Bone marrow (tissue), 2 donors: ENCODE measurements around the gene PLCH1.

Source experiments
- DNase-seq, 2 donors: peaks; one replicate each; lab custom pipeline; 2025; lab: John Stamatoyannopoulos, UW

PLCH1 gene, protein sequence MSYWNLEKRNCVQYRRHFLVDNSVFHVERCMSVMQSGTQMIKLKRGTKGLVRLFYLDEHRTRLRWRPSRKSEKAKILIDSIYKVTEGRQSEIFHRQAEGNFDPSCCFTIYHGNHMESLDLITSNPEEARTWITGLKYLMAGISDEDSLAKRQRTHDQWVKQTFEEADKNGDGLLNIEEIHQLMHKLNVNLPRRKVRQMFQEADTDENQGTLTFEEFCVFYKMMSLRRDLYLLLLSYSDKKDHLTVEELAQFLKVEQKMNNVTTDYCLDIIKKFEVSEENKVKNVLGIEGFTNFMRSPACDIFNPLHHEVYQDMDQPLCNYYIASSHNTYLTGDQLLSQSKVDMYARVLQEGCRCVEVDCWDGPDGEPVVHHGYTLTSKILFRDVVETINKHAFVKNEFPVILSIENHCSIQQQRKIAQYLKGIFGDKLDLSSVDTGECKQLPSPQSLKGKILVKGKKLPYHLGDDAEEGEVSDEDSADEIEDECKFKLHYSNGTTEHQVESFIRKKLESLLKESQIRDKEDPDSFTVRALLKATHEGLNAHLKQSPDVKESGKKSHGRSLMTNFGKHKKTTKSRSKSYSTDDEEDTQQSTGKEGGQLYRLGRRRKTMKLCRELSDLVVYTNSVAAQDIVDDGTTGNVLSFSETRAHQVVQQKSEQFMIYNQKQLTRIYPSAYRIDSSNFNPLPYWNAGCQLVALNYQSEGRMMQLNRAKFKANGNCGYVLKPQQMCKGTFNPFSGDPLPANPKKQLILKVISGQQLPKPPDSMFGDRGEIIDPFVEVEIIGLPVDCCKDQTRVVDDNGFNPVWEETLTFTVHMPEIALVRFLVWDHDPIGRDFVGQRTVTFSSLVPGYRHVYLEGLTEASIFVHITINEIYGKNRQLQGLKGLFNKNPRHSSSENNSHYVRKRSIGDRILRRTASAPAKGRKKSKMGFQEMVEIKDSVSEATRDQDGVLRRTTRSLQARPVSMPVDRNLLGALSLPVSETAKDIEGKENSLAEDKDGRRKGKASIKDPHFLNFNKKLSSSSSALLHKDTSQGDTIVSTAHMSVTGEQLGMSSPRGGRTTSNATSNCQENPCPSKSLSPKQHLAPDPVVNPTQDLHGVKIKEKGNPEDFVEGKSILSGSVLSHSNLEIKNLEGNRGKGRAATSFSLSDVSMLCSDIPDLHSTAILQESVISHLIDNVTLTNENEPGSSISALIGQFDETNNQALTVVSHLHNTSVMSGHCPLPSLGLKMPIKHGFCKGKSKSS (N-terminal part only)

GRCh38 chr3:155744626-155745324 lies at the start of gene PLCH1:
TSS of gene PLCH1 (minus strand) at chr3:155745071. CDS start at chr3:155704224, 40,847 bp downstream.
- DNase-seq: peak; percentile 25 to 36

GRCh38 chr3:155792532-155792931 lies 47.7 kb upstream of the PLCH1 start:
- no peak for DNase-seq

DNA sequence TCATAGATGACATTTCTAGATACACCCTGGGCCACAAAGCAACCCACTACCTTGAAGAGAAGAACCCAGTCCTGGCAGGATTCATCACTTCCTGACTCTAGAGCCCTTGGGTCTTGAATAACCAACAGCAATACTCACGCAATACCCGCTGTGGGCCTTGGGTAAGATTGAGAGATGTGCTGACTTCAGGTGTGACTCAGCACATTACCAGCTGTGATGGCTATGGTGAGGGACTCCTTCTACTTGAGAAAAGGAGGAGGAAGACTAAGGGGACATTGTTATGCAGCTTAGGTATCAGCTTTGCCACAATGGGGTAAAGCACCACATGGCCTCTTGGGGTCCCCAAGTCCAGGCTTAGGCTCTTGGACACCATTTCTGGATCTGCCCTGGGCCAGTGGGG lies 46.3 kb upstream of the PLCH1 start:
- no peak for DNase-seq

DNA sequence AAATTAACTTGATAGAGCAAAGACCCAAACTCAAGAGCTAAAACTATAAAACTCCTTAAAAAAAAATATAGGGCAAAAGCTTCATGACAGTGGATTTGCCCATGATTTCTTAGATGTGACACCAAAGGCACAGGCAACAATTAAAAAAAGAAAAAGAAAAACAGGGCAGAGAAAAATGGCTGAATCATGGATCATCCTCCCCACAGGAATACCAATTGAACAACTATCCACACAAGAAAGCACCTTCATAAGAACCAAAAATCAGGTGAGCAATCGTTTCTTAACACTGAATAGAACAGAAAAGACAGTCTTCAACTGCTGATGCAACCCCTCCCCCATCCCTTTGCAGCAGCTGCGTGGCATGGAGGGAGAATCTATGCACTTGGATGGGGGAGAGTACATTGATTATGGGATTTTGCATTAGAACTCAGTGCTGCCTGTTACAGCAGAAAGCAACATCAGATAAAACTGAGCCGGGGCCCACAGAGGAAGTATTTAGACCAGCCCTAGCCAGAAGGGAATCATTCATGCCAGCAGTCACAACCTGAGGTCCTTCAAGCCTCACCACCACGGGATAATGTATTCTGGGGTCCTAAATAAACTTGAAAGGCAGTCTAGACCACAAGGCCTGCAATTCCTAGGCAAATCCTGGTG lies 45.5 kb upstream of the PLCH1 start:
- DNase-seq: no peak

DNA sequence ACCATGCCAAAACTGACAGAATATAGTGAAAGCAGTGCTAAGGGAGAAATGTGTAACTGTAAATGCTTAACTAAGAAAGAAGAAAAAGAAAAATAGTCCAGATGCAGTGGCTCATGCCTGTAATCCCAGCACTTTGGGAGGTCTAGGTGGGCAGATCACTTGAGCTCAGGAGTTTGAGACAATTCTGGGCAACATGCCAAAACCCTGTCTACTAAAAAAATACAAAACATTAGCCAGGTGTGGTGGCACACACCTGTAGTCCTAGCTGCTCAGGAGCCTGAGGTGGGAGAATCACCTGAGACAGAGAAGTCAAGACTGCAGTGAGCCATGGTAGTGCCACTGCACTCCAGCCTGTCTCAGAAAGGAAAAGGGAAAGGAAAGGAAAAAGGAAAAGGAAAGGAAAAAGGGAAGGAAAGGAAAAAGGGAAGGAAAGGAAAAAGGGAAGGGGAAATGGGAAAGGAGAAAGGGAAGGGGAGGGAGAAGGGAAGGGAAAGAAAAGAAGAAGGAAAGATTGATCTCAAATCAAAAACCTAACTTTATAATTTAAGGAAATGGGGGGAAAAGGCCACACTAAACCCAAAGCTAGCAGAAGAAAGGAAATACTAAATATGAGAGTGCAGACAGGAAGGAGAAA lies 40.9 kb upstream of the PLCH1 start:
- DNase-seq: no peak

- no peak for DNase-seq
Measured at GRCh38 chr3:155782390-155782953, 37.6 kb upstream of the PLCH1 start.

- no peak for DNase-seq
Measured at GRCh38 chr3:155780291-155780690, 35.4 kb upstream of the PLCH1 start.

GRCh38 chr3:155778462-155778861 lies 33.6 kb upstream of the PLCH1 start:
- no peak for DNase-seq

DNA sequence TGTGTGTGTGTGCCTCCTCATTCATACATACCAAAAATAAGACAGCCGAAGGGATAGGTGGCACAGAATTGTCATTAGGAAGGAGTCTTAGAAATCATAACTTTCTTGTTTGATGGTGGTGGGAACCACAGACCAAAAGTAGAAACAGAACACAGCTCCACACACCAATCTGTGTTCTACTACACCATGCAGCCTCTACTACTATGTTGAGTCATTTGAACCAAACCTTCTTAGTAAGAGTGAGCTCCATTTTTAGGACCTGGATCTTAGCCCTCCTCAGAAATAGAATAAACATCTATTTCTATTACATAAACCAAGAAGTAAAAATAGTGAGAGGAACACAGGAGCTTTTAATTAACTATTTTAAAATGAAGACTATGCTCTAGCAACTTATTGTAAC lies 27.9 kb upstream of the PLCH1 start:
- no peak for DNase-seq

DNA sequence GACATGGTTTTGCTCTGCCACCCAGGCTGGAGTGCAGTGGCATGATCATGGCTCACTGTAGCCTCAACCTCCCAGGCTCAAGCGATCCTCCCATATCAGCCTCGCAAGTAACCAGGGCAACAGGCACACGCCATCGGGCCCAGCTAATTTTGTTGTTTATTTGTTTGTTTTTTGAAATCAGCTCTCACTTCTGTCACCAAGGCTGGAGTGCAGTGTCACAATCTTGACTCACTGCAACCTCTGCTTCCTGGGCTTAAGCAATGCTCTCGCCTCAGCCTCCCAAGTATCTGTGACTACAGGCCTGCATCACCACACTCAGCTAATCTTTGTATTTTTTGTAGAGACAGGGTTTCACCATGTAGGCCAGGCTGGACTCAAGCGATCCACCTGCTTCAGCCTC lies 26.3 kb upstream of the PLCH1 start:
- DNase-seq: no peak

DNA sequence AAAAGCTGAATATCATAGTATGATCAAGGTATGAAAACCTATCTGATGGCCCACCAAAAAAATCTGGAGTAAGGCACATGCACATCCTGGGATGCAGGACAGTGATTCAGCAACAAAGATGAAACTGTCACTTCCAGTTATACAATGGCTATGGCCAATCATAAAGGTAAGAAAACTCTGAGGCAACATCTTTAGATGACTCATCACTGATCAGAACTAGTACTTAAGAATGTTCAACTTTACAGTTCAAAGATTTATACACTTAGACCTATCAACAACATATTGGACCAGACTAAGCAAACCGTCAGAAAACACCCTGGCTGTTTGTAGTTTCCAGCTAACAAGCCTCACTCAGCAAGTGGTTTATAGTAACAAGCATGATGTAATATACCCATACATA lies 21.3 kb upstream of the PLCH1 start:
- DNase-seq: no peak

- no peak for DNase-seq
Measured at GRCh38 chr3:155763870-155764463, 19.1 kb upstream of the PLCH1 start.

- no peak for DNase-seq
Measured at GRCh38 chr3:155760653-155761052, 15.8 kb upstream of the PLCH1 start.

- no peak for DNase-seq
Measured at GRCh38 chr3:155757577-155757976, 12.7 kb upstream of the PLCH1 start.

DNA sequence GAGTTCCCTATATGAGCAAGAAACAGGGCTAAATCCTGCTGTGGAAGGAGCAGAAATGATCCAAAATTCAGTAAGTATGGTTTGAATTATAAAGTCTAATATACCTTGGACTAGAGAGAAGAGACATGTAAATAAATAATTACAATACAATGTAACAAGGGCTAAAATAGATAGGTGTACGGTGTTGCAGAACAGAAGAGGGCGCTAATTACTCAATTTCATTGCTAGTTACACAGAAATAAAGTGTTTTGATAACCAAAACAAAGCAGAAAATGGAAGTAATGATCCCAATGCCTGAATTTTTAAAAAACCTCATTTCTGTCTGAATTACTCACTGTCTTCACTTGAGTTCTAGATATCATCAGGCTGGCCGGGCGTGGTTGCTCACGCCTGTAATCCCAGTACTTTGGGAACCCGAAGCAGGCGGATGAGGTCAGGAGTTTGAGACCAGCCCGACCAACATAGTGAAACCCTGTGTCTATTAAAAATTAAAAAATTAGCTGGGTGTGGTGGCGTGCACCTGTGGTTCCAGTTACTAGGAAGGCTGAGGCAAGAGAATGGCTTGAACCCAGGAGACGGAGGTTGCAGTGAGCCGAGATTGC lies 8.3 kb upstream of the PLCH1 start:
- DNase-seq: peak in 1 of 2 donors; percentile 19

GRCh38 chr3:155748611-155749365 lies 3.9 kb upstream of the PLCH1 start:
- no peak for DNase-seq

DNA sequence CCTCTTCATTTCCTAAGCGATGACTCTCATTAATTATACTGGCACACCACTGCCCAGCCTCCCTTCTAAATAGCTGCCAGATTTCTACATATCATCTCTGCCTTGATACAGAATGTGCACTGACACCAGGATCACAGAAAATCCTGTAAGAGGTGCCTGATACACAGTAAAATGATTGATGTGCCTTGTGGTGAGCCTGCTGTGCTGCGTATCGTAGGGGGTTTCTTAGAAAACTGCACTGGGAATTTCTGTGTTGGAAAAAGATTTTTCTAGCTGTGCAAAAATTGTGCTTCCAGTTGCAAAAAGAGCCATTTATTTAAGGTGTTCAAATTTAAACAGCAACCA lies 3.0 kb upstream of the PLCH1 start:
- no peak for DNase-seq

DNA sequence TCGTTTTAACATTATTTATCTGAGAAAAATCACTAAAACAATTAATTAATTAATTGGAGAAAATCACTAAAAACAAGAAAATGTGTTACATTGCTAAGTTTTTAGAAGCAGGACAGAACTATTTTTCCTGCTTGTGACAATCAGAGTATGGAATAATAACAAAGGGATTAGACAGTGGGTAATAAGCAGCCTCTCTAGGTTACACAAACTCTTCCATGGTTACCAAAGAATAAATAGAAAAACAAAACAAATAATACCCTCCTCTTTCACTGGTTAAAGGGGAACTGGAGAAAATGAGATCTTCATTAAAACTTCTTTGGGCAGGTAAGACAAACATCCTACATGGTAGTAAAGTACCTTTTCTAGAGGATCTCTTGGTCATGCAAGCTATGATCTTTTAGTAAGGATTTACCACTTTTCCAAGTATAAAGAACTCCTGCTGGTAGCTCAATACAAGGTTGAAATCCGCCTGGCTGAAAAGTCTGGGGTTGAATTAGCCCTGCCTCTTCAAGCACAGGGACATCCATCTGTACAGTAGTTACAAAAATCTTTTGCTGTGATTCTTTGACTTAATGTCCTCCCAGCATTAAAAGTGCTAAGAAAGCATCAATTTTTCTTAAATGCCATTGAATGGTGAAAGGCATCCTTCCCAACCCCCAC lies 2.5 kb upstream of the PLCH1 start:
- no peak for DNase-seq
